ENCODE measurements around the gene PIGU.
A peak's percentile ranks its signal among the peaks of the same experiment; 100 is the strongest.

The PIGU gene

DNA sequence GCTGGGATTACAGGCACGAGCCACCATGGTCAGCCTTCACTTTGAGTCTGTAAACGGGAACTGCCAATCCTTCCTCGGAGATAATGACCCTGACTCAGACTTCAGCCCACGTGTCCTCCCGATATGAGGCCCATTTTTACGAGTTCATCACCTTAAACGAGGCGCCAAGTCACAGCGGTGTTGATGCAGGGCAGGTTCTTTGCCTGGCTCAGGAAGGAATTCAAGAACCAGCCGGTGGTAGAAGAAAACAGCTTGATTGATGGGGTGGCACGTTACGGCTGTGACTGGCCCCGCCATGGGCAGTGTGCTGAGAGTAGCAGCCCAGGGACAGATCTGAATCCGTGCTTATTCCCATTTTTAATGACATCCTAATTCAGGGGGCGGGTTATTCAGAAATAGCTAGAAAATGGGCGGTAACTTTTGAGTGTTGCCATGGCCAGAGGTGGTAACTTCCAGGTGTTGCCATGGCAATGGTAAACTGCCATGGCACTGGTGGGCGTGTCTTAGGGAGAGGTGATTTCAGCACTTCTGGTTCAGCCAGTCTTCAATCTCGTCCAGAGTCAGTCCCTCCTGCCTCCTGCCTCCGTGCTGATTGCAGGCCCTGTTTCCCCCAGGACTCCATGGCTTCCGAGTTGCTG, 127.5 kb downstream of the PIGU start:
- DNase-seq = no peak

DNA sequence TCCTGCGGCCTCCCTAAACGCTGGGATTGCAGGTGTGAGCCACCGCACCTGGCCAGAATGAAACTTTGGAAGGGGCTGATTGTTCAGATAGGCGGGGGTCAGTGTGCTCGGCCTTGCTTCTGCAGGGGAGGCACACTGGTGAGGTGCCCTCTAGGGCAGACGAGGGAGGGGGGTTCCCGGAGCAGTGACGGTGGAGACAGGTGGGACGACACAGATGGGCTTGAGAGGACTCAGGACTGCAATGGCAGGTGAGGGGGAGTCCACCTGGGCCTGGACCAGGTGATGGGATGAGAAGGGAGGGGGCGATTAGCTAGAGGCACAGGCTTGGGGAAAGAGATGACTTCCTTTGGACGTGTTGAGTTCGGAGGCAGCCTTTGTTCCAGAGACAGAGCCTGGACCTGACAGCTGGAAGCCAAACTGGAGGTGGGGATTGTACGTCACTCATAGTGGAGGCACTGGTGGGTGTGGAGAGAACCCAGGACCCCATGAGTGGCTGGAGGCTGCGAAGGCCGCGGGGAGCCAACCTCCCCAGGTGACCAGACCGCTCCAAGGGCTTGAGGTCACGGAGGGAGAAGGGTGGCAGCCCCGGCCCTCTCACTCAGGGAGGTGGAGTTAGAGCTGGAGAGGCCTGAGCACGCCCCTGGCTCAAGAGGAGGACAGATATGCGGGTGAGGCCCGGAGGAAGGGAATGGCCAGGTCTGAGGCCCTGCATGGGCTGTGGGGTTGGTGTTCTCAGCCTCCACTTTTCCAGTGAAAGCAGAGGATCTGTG, 128.9 kb downstream of the PIGU start:
- no peak for DNase-seq

DNA sequence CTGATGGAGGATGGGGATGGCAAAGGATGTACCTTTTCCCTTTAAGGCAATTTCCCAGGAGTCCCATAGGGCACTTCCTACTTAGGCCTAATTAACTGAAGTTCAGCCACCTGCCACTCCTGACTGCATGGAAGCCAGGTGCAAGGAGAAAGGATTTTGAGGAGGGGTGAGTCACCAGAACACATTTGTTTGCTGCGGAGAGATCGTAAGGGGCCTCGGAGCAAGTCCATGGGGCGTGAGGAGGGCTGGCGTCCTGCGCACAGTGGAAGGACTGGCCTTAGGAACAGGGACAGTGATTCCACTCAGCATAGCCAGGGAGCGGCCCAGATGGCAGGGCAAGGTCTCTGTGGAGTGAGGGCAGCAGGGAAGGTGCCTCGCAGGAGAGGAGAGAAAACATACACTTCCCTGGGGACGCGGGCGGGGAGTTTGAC, 130.1 kb downstream of the PIGU start:
- no peak for DNase-seq

DNA sequence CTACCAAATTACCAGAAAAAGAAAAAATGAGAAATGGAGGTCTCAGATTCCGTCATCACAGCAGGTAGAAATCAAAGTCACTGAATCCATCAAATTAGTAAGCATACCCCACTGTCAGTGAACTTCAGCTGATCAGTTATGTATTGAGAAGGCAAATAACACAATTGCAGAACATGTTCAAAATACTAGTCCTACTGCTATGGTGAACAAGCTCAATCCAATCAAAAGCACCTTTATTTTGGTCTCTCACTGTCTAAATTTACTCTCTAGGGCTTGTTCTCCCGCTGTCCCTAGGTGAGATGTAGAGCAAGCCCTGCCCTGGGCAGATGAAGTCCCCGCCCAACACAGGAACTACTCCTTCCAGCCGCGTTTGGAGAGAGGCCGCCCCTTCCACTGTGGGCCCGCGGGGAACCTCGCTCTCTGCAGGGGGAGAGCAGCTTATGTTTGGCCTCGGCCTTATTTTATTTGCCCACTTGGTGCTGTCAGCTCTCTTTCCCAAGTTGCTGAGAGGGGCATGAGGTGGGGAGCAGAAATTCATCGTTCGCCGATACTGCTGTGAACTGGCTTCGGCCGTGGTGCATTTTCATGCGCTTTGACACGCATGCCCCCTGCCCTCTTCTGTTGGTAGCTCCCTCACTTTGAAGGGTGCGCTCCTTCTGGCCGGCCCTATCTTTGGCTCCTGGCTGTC, 132.6 kb downstream of the PIGU start:
- DNase-seq = peak; percentile 12 to 27

DNA sequence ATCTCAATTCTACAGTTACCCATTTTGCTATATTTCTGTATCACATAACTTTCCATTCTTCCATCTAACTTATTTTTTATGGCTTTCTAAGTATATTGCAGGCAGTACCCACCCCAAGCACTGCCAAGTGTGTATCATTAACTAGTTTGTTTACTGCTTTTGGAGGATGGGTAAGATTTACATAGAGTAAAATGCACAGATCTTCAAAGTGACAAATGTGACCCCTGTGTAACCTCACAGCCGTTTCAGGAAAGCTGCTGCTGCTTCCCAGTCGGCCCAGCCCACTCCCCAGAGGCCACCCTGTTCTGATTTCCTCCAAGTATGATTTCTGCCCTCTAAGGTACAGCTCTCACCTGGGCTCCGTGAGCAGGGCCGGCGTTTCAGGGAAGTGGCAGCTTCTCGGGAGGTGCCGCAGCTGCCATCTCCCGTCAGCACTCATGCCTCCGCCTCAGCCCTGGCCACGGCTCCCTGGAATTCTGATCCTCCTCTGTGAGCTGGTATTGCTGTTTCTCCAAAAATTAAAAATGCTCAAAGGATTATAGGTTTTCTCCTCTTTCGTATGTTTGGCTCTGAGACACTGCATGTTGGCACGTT, 133.3 kb downstream of the PIGU start:
- no peak for DNase-seq

DNA sequence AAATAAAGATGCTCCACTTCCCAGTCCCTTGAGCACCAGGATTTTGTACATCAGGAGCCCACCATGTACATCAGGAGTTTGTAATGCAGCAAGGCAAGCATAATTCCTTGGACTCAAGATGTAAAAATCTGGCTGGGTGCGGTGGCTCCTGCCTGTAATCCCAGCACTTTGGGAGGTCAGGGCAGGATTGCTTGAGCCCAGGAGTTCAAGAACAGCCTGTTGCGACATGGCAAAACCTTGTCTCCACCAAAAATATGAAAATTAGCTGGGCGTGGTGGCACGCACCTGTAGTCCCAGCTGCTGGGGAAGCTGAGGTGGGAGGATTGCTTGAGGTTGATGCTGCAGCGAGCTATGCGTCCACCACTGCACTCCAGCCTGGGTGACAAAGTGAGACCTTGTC, 134.5 kb downstream of the PIGU start:
- DNase-seq = no peak

DNA sequence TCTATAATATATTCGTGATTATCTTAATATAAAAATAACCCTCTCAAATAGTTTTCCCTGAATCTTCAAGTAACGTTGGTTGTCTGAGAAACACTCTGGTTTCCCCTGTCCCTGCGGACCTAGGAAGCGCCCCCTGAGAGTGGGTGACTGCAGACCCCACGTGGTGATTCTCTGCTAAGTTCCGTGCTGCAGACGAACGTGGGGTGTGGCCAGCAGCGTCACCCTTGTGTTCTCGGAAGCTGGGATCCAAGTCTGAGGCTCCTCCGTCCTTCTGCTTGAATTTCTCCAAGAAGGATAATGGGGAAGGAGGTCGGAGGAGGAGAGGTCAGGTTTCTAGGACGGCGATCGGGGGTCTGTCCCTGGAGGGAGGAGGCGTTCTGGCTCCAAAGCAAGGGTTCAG, 135.0 kb downstream of the PIGU start:
- DNase-seq = no peak

DNA sequence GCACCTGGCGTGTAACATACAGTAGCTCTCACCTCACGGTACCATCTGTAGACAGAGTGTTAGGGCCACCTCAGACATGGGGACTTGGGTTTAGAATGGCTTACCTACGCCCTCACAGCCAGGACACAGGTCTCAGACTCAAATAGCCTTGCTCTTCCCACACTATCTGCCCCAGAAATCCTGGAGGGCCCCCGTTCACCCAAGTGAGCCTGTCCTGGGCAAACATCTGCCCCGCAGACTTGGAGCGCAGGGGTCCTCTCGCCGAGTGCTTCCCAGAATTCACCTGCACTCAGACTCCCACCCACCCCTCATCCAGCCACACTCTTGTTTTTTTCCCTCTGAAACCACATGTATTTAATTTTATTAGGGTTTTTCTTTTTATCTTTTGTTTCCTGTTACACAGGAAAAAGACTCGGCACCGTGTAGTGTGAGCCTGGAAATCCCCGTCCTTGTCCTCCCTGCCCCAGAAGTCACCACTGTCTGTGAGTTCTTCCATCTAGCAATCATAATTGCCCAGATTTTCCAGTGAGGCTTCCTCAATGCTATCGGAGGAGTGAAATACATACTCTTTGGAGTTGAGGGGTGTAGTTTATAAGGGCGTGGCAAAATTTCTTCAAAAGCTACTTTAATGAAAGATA, 135.5 kb downstream of the PIGU start:
- peak; percentile 20 to 34 for DNase-seq

DNA sequence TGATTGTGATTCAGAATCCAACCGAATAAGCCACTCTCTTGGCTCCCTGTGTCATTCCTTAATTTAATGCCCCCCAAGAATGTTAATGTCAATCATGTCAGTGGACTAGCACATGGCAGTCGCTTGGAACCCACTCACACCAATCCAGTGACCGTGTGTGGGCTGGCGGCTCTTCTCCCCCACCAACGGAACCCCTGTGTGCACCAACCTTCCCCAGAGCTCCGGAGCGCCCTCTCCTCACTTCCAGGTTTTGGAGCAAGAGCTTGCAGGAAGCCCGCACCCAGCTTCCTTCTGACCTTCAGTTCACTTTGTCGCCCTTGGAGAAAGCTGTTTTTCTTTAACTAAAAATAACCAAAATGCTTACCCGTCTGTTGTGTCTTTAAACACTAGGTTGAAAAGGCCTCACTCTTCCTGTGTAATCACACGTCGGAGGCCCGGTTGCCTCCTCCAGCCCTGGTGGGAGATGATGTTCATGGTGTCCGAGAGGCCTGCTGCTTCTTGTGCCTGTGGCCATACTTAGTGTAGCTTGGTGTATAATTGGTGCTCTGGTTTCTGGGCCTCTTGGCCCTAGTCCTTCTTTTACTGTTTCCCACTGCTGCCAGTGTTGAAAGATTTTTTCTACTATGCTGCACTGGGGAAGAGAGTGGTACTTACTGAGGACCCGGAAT, 136.2 kb downstream of the PIGU start:
- no peak for DNase-seq

DNA sequence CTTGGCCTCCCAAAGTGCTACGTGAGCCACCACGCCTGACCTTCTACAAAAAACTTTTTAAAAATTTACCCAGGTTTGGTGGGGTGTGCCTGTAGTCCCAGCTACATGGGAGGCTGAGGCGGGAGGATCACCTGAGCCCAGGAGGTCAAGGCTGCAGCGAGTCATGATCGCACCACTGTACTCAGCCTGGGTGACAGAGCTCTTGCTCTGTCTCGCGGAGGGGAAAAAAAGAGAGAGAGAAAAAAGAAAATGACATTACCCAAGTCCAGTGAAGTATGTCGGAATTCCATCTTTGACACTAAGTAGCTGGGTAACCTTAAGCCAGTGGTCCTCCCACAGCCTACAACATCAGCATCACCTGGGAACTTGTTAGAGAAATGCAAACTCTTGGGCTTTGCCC, 137.1 kb downstream of the PIGU start:
- no peak for DNase-seq

DNA sequence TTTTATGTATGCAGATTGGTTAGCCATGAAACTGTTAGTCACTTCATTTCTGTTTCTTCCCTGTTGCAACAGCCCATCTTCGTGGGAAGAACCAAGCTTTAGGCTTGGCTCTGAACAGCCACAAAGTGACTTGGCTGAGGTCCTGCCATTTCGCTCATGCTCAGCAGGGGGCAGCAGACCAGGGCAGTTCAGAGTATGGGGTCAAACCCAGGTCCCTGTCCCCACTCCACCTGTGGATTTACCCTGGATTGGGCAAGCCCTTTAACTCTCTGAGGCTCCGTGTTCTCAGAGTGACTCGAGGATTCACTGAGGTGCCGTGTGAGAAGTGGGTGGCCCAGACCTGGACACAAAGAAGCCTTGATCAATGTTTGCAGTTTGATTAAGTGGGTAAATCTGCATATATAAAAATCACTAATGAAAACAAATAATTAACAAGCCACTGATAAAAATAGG, 138.2 kb downstream of the PIGU start:
- DNase-seq = peak; percentile 66 to 74

DNA sequence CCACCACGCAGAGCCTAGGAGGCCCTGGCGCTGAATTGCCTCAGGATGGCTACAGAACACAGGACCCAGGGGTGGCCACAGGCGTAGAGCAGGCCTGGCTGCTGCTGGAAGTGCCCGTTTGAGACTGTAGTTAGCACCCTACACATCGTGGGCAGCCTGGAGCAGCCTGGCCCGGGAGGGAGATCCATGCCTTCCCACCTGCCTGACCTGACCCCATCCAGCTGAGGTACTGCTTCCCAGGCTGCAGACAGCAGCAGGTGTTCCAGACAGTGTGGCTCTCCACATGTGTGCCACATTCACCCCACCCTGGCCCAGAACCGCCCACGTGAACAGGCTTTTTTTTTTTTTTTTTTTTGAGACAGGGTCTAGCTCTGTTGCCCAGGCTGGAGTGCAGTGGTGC, 139.2 kb downstream of the PIGU start:
- no peak for DNase-seq

DNA sequence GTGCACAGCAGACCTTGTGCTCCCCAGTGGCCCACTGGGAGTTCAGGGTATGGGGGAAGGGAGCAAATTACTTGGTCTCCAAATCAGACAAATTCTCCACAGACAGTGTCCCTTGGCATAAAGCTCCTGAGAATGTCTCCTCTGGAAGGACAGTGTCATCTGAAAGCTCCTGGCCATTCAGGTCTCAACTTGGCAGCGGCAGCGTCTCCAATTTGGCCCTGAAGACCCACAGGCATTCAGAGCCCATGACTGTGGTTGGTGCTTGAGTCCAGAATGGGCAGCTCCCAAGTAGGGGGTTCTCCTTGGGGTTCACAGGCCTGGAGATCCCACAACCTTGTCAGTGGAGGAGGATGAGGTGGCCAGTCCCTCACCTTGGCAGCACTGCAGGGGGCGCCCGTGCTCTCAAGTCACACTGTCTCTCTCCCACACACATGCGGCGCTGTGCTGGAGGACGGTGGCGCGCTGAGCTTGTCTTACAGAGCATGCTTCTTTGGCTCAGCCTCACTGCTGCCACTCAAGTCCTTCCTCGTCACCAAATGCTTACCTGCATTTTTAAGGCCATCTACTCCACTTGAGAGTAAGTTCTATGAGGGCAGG, 140.0 kb downstream of the PIGU start:
- DNase-seq = peak; percentile 60 to 67

DNA sequence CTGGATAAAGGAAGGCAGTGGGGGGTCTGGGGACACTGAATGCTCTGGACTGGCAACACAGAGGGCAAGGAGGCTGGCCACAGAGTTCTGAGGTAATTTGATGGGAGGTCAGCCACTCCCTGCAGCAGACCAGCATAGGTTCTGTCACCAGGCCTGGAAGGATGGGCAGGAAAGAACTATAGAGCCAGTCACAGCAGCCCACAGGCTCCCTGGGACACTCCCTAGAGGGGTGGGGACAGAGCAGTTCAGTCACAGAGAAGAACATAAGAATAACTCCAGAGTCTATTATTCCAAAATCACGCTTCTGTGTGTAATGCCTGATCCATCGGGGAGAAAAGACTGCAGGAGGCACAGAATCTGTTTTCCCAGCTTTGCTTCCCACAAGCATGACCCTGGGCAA, 141.0 kb downstream of the PIGU start:
- no peak for DNase-seq

DNA sequence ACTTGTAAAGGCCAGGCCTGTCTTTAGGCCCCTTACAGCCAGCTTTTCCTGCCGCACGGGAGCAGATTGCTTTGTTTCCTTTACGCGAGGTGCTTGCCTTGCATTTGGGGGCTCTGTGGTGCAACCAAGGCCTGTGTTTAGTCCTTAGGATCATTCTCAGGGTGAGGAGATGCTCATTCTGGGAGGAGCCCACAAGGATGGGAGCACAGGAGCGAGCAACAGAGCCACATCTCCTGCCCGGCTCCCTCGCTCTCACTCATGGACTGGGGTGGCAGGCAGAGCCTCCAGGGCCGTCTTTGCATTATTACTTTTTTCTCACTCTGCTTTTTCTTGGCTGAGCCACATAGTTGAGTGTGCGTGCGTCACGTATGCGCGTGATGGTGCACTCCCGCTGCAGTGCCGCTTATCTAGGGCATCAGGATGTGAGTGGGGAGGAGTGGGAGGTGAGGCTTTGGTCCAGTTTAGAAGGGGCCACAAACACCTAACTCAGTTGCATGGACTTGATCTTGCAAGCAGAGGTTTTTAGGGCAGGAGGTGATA, 141.5 kb downstream of the PIGU start:
- no peak for DNase-seq

DNA sequence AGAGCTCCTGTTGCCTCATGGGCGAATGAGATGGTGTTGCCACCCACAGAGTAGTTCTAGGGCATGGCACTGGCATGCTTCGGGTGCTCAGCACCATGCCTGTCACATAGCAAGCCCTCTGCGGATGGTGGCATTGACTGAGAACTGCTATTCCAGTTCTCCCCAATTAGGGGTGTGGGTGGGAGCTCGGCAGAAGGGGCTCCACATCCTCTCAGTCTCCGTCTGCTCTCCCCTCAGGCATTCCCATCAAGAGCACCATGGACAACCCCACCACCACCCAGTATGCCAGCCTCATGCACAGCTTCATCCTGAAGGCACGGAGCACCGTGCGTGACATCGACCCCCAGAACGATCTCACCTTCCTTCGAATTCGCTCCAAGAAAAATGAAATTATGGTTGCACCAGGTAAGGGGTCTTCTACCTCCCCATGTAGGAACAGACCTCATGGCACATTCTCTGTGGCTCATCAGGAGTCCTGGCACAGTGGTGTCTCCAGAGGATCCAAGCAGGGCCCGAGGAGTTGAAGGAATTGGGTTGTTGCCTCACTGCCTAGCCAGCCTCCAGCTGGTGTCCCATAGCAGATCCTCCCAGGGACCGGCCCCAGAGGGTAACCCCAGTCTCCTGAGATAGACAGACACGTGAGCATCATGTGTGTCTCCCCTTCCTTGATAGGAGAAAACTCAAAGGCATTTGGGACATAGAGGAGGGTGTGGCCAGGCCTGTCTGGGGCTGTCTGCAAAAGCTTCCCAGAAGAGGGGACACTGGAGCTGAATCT, 142.3 kb downstream of the PIGU start:
- no peak for DNase-seq

DNA sequence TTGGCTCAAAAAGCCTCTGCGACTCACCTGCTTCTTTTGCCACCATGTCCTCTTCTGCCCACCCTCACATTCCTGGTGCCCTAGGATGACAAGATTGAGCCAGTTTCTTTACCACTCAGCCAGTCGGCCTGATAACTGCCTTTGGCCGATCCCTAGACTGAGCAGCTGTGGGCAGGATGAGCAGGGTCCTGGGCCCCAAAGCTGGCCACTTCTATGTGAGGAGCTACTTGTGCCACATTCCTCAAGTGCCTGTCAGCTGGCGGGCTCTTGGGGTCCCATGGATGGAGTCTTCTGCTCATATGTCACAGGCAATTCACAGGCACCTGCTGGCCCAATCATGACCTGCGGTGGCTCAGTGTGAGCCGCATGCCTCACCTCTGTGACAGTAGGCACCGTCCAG, 144.1 kb downstream of the PIGU start:
- DNase-seq = no peak

DNA sequence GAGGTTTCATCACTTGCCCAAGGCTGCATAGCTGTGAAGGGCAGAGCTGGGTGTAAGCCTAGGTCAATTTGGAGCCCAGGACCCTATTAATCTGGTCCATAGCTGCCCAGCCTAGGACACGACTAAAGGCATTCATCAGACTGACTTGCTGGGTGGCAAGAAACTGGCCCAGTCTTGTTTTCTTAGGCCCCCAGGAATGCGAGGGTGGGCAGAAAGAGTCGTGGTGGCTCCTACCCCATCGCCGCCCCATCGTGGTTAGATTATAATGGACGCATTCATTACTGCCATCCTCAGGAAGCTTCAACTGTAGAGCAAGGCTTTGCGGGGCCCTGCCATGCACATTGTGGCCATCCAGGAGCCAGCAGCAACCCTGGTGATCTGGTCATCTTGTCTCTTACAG, 144.6 kb downstream of the PIGU start:
- no peak for DNase-seq

DNA sequence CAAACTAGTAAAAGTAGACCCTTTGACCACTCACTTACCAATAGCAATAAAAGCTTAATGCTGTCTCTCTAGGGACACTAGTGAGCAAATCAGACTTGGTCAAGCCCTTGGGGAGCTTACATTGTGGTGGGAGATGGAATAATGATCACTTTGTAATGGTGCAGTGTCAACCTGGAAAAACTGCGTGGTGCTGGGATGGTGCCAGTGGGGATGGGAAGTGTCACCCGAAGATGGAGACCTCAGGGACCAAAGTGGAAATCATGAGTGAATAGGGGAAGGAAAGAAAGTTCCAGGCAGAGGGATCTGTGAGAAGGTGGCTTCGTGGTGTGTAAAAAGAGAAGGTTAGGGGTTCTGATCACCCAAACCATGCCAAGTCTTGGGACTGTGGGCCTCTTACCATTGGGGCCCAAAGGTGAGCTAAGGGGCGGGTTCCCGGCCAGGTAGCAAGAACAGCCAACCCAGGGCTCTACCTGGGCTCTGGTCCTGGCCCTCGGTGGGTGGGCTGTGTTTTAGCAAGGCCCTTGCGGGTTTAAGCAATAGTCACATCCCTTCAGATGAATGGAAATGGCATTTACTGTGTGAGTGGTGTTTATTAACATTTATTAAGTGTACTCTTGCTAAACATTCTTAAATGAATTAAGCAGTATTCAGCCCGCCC, 145.2 kb downstream of the PIGU start:
- DNase-seq = no peak

DNA sequence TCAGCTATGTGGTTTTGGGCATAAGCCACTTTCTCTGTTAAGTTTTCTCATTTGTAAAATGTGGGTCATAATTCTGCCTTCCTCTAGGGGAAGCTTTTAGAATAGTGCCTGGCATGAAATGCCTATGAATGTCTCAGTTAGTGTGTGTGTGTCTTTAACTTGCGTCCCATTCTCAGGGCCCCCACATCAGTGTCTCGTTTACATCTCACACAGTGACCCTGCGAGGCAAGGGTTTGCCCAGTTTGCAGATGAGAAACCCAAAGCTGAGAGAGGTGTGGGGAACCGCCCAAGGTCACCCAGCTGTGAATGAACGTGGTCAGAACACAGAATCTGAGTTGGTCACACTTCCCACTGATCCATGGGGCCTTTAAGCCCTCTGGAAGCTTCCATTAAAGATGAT, 146.6 kb downstream of the PIGU start:
- no peak for DNase-seq

Measured in activated CD4-positive, alpha-beta T cell treated with anti-CD3 and anti-CD28 coated beads, Interleukin-2, amount 50 U/mL, for 48 hours (primary cell).